VCaP (cell line): ENCODE results near the gene FKBP5.

Experiments used
- H3K27ac ChIP-seq: fragments of 450-650 bp; 2 replicates; pipeline ENCODE4 v1.5.1; 2017
- CTCF ChIP-seq: fragments of 450-650 bp; conservative IDR thresholded peaks from 2 replicates; pipeline ENCODE4 v1.5.1; 2017; ENCODE audit warnings: mild to moderate bottlenecking, moderate library complexity

FKBP5 gene

GRCh38 chr6:35648203-35648602 lies 40.5 kb downstream of the FKBP5 start:
- no peak for TF ChIP-seq CTCF
- H3K27ac ChIP-seq: no peak overlapping the region

DNA sequence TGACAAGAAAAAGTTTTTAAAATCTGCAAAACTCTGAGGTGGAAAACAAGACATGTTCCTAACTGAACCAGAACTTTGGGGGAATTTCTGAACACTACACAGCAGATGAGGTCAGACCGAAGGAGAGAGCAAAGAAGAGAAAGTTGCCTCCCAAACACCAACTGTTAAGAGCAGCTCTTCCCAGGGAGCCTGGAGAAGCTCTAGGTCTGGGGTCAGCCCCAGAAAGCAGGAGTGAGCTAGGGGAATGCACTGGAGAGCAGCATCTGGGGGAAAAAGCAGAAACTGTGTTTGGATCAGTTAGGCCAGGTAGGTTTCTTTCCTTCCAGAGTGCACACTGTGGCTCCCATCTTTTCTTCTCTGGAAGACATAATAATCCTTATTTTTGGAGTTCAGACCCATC lies 41.3 kb downstream of the FKBP5 start:
- no peak overlapping the region for H3K27ac ChIP-seq
- TF ChIP-seq CTCF: no peak

- no peak overlapping the region for H3K27ac ChIP-seq
- no peak for TF ChIP-seq CTCF
Measured at GRCh38 chr6:35643162-35643535, 45.6 kb downstream of the FKBP5 start.

DNA sequence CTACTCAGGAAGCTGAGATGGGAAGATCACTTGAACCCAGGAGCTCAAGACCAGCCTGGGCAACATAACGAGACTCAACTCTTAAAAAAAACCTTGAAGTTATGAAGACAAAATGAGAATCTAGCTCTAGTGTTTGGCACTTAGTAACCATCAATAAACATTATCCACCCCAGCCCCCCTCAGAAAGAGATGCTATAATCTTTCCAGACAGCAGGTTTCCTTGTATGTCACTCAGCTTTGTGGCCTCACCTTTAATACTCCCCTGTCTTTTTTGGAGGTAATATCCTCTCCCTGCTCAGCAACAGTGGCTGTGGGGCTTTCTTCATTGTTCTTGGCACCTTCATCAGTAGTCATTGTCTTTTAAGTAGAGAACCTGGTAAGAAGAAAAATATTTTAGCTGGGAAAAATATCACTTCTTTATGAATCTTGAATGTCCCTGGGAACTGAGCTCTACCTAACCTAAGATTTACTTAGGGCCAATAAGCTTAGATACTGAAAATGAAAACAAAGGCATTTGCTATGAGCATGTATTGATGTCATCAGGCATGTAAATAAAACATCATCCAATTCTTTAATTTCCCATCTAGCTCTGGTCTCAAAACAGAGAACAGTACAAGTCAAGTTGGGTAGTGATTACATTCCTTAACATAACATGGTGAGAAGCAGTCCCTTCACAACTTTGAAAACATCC lies 46.1 kb downstream of the FKBP5 start:
- TF ChIP-seq CTCF: no peak
- no peak overlapping the region for H3K27ac ChIP-seq

GRCh38 chr6:35640017-35640664 lies 48.6 kb downstream of the FKBP5 start:
- no peak overlapping the region for H3K27ac ChIP-seq
- TF ChIP-seq CTCF: no peak

DNA sequence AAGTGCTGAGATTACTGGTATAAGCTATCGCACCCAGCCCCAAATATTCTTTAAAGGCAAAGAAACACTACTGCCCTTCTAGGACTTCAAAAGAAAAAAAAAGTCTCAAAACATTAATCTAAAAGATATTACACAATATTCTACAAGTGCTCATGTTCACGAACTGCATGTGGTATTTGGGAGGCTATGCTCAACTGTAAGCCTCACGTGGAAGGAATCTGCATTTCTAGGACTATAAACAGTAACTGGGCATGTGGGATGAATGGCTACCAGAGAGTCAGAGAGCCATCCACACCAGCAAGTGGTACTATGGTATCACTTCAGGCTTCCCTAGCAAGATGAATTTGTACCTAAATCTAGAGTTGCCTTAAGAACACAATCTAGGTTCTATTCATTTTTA lies 50.0 kb downstream of the FKBP5 start:
- TF ChIP-seq CTCF: no peak
- H3K27ac ChIP-seq: peak overlapping the region; percentile 54

GRCh38 chr6:35637911-35638310 lies 50.8 kb downstream of the FKBP5 start:
- no peak for TF ChIP-seq CTCF

More at GRCh38 chr6:35637911-35638310, 50.8 kb downstream of the FKBP5 start:
- H3K27ac ChIP-seq: peak overlapping the region; percentile 54
